MM.1S (cell line): ENCODE measurements around the gene DMRTB1.

Experiments used
- DNase-seq: peaks from one replicate; pipeline ENCODE4 v3.0.0-alpha.2; 2015
- H2AFZ ChIP-seq: fragments of 300-600 bp; sonication (generic); 2 replicates; pipeline ENCODE4 v1.6.0; 2016; ENCODE audit warnings: antibody characterized with exemption, low read length
- H3F3A ChIP-seq: fragments of 300-600 bp; sonication (generic); 2 replicates; pipeline ENCODE4 v1.6.1; 2016; ENCODE audit warnings: mild to moderate bottlenecking, antibody characterized with exemption, low read length, moderate library complexity, mixed read lengths; ENCODE audit not compliant: insufficient read depth
- H3K27ac ChIP-seq: fragments of 300-600 bp; sonication (generic); 2 replicates; pipeline ENCODE4 v1.5.1; 2016; ENCODE audit warnings: mild to moderate bottlenecking, low read length
- H3K27me3 ChIP-seq: fragments of 300-600 bp; sonication (generic); replicated peaks from 2 replicates; pipeline ENCODE4 v1.6.0; 2016; ENCODE audit warnings: low read length; ENCODE audit not compliant: insufficient read depth
- H3K36me3 ChIP-seq: fragments of 300-600 bp; sonication (generic); replicated peaks from 2 replicates; pipeline ENCODE4 v1.6.1; 2016; ENCODE audit warnings: mild to moderate bottlenecking, low read length, mixed read lengths; ENCODE audit not compliant: insufficient read depth
- H3K4me1 ChIP-seq: fragments of 300-600 bp; sonication (generic); 2 replicates; pipeline ENCODE4 v1.6.1; 2016; ENCODE audit warnings: low read length, mixed read lengths
- H3K4me2 ChIP-seq: fragments of 300-600 bp; sonication (generic); 2 replicates; pipeline ENCODE4 v1.6.0; 2016; ENCODE audit warnings: low read depth, low read length
- H3K4me3 ChIP-seq: fragments of 300-600 bp; sonication (generic); 2 replicates; pipeline ENCODE4 v1.5.1; 2016; ENCODE audit warnings: low read length, mixed read lengths
- H3K79me2 ChIP-seq: fragments of 300-600 bp; sonication (generic); 2 replicates; pipeline ENCODE4 v1.6.1; 2016; ENCODE audit warnings: mixed run types, low read length, mixed read lengths
- H3K9ac ChIP-seq: fragments of 300-600 bp; sonication (generic); 2 replicates; pipeline ENCODE4 v1.6.1; 2016; ENCODE audit warnings: low read length, mixed read lengths
- H3K9me2 ChIP-seq: fragments of 300-600 bp; sonication (generic); replicated peaks from 2 replicates; pipeline ENCODE4 v1.6.1; 2016; ENCODE audit warnings: mild to moderate bottlenecking, low read length, mixed read lengths; ENCODE audit not compliant: insufficient read depth
- H3K9me3 ChIP-seq: fragments of 300-600 bp; sonication (generic); replicated peaks from 2 replicates; pipeline ENCODE4 v1.6.1; 2016; ENCODE audit warnings: mild to moderate bottlenecking, low read length, mixed read lengths; ENCODE audit not compliant: insufficient read depth
- H4K20me1 ChIP-seq: fragments of 300-600 bp; sonication (generic); 2 replicates; pipeline ENCODE4 v1.6.1; 2016; ENCODE audit warnings: mild to moderate bottlenecking, low read length, moderate library complexity, mixed read lengths; ENCODE audit not compliant: insufficient read depth
- EZH2 ChIP-seq: fragments of 300-600 bp; sonication (generic); optimal IDR thresholded peaks from 2 replicates; pipeline ENCODE3; 2017; ENCODE audit warnings: low read depth, mild to moderate bottlenecking, antibody characterized with exemption, low read length, mixed read lengths
- EZH2phosphoT487 ChIP-seq: fragments of 300-600 bp; sonication (generic); IDR thresholded peaks from 2 replicates; pipeline ENCODE4 v1.6.1; 2018; ENCODE audit warnings: antibody characterized with exemption, low read length
- TF ChIP-seq, protein P1 (sequence below): fragments of 300-600 bp; sonication (generic); IDR thresholded peaks from 2 replicates; pipeline ENCODE4 v1.5.1; 2016; ENCODE audit warnings: antibody characterized with exemption, low read length, mixed read lengths

The DMRTB1 gene

DNA sequence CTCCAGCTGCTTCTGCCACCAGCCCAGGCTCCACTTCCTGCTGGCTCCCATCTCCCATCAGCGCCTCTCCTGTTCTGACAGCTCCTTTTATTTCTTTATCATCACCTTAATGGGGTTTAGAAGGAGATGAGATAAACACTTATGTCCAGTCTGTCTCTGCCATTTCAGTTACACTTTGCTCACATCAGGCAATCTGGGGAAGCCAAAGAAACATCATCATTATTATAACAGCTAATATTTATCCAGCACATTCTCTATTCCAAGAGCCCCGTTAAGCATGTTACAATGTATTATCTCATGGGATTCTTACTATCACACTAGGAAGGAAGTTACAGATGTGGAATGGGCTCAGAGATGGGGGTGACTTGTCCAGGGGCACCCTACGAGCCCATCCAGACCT lies 31.2 kb downstream of the DMRTB1 start:
- Histone ChIP-seq H3K36me3 (no peaks in the 10 kb centered on the region), H3F3A (no peaks in the 10 kb centered on the region), H2AFZ (no peak overlapping the region), H3K27ac (no peak overlapping the region), H3K9ac (no peak overlapping the region), H3K79me2 (no peaks in the 10 kb centered on the region), H3K27me3 (peaks cover 32% of the 10 kb centered on the region), H4K20me1 (no peaks in the 10 kb centered on the region), H3K9me2 (no peaks in the 10 kb centered on the region), H3K4me2 (no peak overlapping the region), H3K9me3 (no peaks in the 10 kb centered on the region), H3K4me1 (no peaks in the 10 kb centered on the region), H3K4me3 (no peak overlapping the region)
- no peak for TF ChIP-seq EZH2
- no peak for TF ChIP-seq EZH2phosphoT487
- TF ChIP-seq, protein P1, sequence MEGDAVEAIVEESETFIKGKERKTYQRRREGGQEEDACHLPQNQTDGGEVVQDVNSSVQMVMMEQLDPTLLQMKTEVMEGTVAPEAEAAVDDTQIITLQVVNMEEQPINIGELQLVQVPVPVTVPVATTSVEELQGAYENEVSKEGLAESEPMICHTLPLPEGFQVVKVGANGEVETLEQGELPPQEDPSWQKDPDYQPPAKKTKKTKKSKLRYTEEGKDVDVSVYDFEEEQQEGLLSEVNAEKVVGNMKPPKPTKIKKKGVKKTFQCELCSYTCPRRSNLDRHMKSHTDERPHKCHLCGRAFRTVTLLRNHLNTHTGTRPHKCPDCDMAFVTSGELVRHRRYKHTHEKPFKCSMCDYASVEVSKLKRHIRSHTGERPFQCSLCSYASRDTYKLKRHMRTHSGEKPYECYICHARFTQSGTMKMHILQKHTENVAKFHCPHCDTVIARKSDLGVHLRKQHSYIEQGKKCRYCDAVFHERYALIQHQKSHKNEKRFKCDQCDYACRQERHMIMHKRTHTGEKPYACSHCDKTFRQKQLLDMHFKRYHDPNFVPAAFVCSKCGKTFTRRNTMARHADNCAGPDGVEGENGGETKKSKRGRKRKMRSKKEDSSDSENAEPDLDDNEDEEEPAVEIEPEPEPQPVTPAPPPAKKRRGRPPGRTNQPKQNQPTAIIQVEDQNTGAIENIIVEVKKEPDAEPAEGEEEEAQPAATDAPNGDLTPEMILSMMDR: no peak
- DNase-seq: no peak

DNA sequence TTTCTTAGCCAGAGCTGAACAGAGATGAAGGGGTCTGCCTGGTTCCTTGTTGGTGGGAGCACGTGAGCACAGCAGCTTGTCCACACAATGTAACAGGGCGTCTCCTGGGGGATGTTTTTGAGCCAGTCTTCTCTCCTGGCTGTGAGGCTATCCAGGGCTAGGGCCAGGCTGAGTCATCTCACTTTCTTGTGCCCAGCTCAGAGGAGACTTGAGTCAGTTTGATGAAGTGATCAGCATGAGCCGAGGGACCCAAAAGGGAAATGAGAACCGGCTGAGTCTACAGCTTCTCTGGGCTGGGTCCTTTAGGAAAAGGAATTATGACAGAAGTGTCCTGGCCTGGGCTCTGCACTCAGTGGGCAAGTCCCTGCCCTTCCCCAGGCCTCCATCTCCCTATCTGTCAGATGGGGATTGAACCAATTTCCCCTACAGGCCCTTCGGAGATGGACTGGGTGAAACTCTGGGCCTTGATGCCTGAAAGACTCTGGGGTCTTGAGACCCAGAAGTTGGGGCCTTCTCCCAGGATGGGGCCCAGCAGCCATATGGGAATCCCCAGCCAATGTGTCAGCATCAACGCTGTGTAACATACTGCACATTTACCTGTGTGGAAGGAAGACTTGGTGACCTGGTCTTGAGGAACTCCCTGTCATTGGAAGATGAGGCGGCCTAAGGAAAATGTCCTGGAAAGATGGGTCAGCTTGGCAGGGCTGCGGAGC lies 36.6 kb downstream of the DMRTB1 start:
- H3K9me3 ChIP-seq: no peaks in the 10 kb centered on the region
- no peaks in the 10 kb centered on the region for H3F3A ChIP-seq
- TF ChIP-seq EZH2phosphoT487 (no peak), EZH2 (no peak)
- TF ChIP-seq, protein P1: no peak
- H3K36me3 ChIP-seq: no peaks in the 10 kb centered on the region
- H3K27ac ChIP-seq: no peak overlapping the region
- no peak for DNase-seq
- H2AFZ ChIP-seq: no peak overlapping the region
- no peaks in the 10 kb centered on the region for H3K9me2 ChIP-seq
- H3K9ac ChIP-seq: no peak overlapping the region
- H3K4me2 ChIP-seq: no peak overlapping the region
- no peaks in the 10 kb centered on the region for H3K79me2 ChIP-seq
- no peak overlapping the region for H3K4me3 ChIP-seq
- H3K27me3 ChIP-seq: no peaks in the 10 kb centered on the region; the same call in 1 of the 2 replicates
- no peaks in the 10 kb centered on the region for H3K4me1 ChIP-seq
- no peaks in the 10 kb centered on the region for H4K20me1 ChIP-seq

- H3K9ac ChIP-seq: no peak overlapping the region
- H3K27ac ChIP-seq: no peak overlapping the region
- H3K27me3 ChIP-seq: peaks cover 7% of the 10 kb centered on the region; the same call in 1 of the 2 replicates
- TF ChIP-seq, protein P1: no peak
- TF ChIP-seq EZH2phosphoT487 (no peak), EZH2 (no peak)
- H3K79me2 ChIP-seq: no peaks in the 10 kb centered on the region
- no peak overlapping the region for H3K4me2 ChIP-seq
- no peaks in the 10 kb centered on the region for H3K9me2 ChIP-seq
- no peak for DNase-seq
- no peaks in the 10 kb centered on the region for H3K36me3 ChIP-seq
- no peak overlapping the region for H2AFZ ChIP-seq
- H3K4me3 ChIP-seq: no peak overlapping the region
- no peaks in the 10 kb centered on the region for H3K4me1 ChIP-seq
- no peaks in the 10 kb centered on the region for H3K9me3 ChIP-seq
- no peaks in the 10 kb centered on the region for H4K20me1 ChIP-seq
- H3F3A ChIP-seq: no peaks in the 10 kb centered on the region
Observed at GRCh38 chr1:53498555-53499131, 39.4 kb downstream of the DMRTB1 start.
